Activated T-cell treated with anti-CD3 and anti-CD28 coated beads, Interleukin-2, amount 50 U/mL, for 4 hours (primary cell): Measurements from ENCODE around the gene PI4K2A. TPM values are rescaled to one million over a fixed set of nuclear protein-coding genes. Genes with fewer than 3 reads are reported as not detected.

Source experiments
- ATAC-seq, 2 donors: fragments of 200-7000 bp; cut with Tn5 transposase; one replicate each; pipeline ENCODE4 v1.10.0; 2021
- DNase-seq: peaks from one replicate; pipeline ENCODE4 v3.0.0-alpha.2; 2020
- H3K27me3 Mint-ChIP-seq: one replicate; pipeline ENCODE4 v1.8.0; 2021; ENCODE audit warnings: low read depth, mixed read lengths
- H3K36me3 Mint-ChIP-seq: one replicate; pipeline ENCODE4 v1.8.0; 2022; ENCODE audit warnings: mixed read lengths; ENCODE audit not compliant: insufficient read depth
- H3K4me1 Mint-ChIP-seq: one replicate; pipeline ENCODE4 v1.8.0; 2021; ENCODE audit warnings: low read depth, mixed read lengths
- H3K4me3 Mint-ChIP-seq: one replicate; pipeline ENCODE4 v1.8.0; 2021; ENCODE audit warnings: mild to moderate bottlenecking, moderate library complexity, mixed read lengths
- H3K9me3 Mint-ChIP-seq: one replicate; pipeline ENCODE4 v1.8.0; 2021; ENCODE audit warnings: mixed read lengths
- total RNA-seq, 3 donors: library from RNA; stranded (reverse); gene quantifications; one replicate each; pipeline ENCODE4 v1.2.1, GENCODE V29; 2021

Gene PI4K2A
- 10 to 100 TPM; 12.9 to 16.9 (median 15.7) TPM for total RNA-seq

DNA sequence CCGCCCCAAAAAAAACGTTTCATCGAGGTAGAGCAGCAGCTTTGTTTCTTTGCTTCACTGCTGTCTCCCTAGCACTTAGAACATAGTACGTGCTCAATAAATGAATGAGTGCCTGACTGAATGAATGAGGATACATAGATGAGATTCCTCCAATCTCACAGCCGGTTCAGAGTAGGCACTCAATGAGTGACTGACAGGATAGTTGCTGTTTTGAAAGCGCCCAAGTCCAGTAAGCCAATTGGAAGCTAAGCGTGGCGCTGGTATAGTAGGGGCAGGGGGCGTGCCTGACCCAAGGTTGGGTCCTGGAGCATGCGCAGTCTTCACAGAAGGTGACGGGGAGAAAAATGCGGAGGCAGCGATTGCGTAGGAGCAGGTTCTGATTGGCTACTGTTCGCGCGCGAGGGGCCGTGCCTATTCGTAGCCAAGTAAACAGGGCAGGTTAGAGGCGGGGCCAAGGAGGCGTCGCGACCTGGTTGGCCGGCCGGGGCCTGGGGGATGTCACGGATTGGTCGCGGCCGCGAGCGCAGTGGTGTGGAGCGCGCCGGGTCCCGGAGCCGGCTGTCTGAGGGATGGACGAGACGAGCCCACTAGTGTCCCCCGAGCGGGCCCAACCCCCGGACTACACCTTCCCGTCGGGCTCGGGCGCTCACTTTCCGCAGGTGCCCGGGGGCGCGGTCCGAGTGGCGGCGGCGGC lies at the start of gene PI4K2A:
TSS of gene PI4K2A (plus strand) at position 498 of the 694 bp plus-strand sequence. CDS start at position 570, 72 bp downstream.
- peaks cover 6% of the 10 kb centered on the region for H3K36me3 Mint-ChIP-seq
- no peaks in the 10 kb centered on the region for H3K9me3 Mint-ChIP-seq
- peak within 1 kb of the TSS; percentile 98 for H3K4me3 Mint-ChIP-seq
- DNase-seq (peak; percentile 98), ATAC-seq (peak; percentile 99)
- H3K27me3 Mint-ChIP-seq: no peaks in the 10 kb centered on the region
- peaks cover 20% of the 10 kb centered on the region for H3K4me1 Mint-ChIP-seq

DNA sequence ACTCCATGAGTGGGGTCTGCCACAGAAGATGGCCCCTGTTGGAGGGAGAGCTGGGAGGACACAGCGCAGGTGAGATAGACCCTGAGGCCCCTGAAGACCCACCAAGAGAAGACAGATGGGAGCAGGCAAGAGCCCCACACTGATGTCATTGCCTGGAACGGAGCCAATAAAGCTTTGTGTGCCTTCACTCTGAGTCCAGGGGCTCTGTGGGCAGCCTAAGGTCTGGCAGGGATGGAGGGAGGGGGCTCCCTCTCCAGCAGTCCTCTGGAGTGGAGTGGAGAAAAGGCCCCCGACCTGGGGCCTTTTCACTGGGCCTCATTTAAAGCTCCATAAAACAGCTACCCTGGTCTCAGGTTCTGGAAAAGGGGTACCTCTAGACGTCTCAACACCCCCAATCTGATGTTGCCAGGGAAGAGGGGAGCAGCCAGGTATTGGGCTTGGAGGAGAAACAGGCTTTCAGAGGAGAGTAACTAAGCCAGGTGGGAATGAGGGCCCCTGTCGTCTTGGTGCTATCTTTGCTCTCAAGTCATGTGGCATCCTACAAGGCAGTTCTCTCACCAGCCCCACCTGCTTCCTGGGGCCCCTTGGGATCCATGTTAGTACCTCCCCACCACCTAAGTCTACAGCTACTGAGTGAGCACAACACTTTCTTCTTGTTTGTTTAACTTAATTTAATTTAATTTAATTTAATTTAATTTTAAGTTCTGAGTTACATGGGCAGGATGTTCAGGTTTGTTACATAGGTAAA lies 49.5 kb upstream of the PI4K2A start:
- no peaks in the 10 kb centered on the region for H3K27me3 Mint-ChIP-seq
- ATAC-seq (no peak), DNase-seq (no peak)
- H3K36me3 Mint-ChIP-seq: no peaks in the 10 kb centered on the region
- peaks cover 2% of the 10 kb centered on the region for H3K4me1 Mint-ChIP-seq
- H3K9me3 Mint-ChIP-seq: no peaks in the 10 kb centered on the region
- H3K4me3 Mint-ChIP-seq: no peak overlapping the region

DNA sequence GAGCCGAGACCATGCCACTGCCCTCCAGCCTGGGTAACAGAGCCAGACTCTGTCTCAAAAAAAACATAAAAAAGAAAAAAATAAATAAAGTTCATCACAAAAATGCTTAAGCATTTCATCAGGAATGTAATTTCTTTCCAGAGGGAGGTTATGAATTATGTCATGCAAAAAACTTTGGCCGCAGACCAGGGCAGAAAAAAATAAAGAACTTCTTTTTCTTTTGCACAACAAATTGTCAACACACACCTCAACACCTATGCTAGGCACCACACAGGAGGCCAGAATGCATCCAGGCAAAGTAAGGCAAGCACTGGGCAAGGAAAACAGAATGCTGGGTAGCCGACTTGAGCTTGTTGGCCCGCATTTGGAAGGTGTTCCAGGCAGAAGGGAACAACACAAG lies 47.0 kb upstream of the PI4K2A start:
- H3K9me3 Mint-ChIP-seq: no peaks in the 10 kb centered on the region
- peaks cover 2% of the 10 kb centered on the region for H3K4me1 Mint-ChIP-seq
- H3K4me3 Mint-ChIP-seq: no peak overlapping the region
- no peak for DNase-seq
- no peak for ATAC-seq
- no peaks in the 10 kb centered on the region for H3K36me3 Mint-ChIP-seq
- no peaks in the 10 kb centered on the region for H3K27me3 Mint-ChIP-seq

DNA sequence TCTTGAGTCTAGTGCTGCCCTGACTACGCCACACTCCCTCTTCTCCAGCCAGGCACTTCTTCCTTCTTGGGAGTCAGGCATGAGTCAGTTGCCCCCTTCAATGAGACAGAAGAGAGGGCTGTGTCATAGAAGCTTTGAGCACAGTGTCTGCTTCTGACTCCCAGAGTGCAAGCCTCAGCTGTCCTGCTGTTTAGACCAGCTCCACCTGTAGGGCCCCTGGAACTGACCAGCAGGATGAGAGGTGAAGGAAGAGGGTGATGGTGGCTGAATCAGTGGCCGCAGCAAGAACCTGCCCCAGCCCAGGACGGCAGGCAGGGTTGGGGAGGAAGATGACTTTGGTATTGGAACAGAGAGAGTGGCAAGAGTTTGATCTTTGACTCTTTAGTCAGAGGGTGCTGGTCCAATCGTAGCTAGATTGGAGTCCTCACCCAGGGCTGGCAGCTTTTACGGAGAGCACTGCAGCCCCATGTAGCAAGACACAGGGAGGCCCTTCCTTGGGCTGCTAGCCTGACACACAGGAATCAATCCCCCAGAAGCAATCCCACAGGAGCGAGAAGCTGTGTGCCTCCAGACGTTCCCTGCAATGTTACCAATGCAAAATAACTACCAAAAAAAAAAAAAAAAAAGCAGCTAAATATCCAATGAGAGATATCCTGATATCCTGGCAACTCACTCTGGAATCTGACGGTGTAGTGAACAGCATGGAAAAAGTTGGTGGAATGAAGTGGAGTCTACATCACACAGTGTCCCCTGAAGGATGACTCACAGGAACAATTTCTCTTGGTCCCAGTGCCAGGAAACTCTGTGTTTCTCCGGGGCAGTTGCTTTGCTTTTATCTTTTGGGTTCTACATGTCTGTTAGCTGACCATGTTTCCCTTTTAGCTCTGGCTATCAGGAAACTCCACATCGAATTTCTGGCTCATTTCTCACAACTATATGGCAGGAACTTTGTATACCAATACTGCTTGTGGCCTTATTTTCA lies 44.1 kb upstream of the PI4K2A start:
- no peaks in the 10 kb centered on the region for H3K36me3 Mint-ChIP-seq
- H3K4me1 Mint-ChIP-seq: no peaks in the 10 kb centered on the region
- no peaks in the 10 kb centered on the region for H3K9me3 Mint-ChIP-seq
- DNase-seq (no peak), ATAC-seq (no peak)
- no peaks in the 10 kb centered on the region for H3K27me3 Mint-ChIP-seq
- no peak overlapping the region for H3K4me3 Mint-ChIP-seq

DNA sequence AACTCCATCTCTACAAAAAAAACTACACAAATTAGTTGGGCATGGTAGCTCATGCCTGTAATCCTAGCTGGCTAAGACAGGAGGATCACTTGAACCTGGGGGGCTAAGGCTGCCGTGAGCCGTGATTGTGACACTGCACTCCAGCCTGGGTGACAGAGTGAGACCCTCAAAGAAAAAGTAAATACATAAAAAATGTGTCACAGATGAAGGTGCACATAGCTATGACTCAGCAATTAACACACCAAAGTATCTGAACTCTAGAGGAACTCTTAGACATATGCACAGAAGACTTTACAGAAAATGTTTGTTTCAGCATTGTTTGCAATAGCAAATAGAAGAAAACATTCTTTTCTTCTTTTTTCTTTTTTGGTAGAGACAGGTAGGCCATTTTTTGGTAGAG lies 42.7 kb upstream of the PI4K2A start:
- ATAC-seq (no peak), DNase-seq (no peak)
- no peak overlapping the region for H3K4me3 Mint-ChIP-seq
- H3K36me3 Mint-ChIP-seq: no peaks in the 10 kb centered on the region
- no peaks in the 10 kb centered on the region for H3K27me3 Mint-ChIP-seq
- H3K4me1 Mint-ChIP-seq: no peaks in the 10 kb centered on the region
- no peaks in the 10 kb centered on the region for H3K9me3 Mint-ChIP-seq

DNA sequence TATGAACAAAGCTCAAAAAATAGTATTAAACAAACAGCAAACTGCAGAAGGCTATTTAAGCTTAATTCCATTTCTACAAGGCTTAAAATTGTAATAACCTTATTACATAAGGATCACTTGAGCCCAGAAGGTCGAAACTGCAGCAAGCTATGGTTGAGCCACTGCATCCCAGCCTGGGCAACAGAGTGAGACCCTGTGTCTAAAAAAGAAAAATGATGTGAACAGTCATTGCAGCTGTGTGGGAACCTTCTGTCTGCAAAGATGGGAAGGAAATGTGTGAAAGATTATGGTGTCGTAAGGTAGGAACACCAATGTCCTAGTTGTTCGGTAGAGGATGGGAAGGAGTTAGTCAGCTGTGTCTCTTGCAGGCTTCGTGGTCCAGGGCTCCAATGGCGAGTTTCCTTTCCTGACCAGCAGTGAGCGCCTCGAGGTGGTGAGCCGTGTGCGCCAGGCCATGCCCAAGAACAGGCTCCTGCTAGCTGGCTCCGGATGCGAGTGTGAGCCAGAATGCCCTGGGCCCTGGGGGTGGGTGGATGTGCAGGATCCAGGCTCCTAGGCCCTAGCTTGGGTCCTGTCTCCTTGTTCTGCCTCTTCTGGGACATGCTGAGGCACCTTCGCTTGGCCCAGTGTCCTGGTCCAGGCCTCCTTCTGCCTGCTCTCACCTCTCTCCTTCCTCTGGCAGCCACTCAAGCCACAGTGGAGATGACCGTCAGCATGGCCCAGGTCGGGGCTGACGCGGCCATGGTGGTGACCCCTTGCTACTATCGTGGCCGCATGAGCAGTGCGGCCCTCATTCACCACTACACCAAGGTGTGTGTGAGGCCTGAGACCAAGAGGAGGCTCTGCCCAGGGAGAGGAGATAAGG lies 41.8 kb upstream of the PI4K2A start:
- Mint-ChIP-seq H3K36me3 (no peaks in the 10 kb centered on the region), H3K4me1 (no peaks in the 10 kb centered on the region), H3K9me3 (no peaks in the 10 kb centered on the region), H3K27me3 (no peaks in the 10 kb centered on the region), H3K4me3 (no peak overlapping the region)
- DNase-seq (no peak), ATAC-seq (no peak)

DNA sequence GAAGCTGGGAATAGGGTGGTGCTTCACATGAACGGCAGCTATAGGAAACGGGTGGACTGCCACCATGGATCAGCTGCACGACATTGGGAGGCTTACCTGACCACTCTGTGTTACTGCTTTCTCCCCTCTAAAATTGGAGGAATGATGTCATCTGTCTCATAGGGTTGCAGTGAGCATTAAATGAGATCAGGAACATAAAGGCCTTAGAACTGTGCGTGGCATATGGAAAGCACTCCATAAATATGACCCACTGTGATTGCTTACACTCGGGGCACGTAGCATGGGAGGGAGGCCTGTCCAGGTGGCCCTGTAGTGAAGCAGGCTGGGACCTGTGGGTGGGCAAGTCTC lies 41.2 kb upstream of the PI4K2A start:
- H3K36me3 Mint-ChIP-seq: no peaks in the 10 kb centered on the region

DNA sequence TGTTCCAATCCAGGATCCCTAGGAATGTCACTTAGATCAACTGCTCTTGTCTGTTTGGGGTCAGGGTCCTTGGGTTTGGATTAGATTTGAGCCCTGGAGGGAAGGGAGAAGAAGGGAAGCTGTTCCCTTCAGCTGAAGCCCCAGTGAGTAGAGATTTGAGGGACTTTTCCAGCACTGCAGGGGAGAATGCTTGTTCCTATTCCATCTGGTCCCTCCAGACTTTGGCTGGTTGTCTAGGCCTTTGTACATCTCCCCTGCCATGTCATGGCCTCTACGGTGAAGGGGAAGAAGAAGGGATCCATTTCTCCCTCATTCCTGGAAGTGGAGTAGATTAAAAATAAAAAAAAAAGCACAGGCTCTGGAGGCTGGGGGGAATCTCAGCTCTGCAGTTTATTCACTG lies 39.9 kb upstream of the PI4K2A start:
- Mint-ChIP-seq H3K4me3 (no peak overlapping the region), H3K36me3 (no peaks in the 10 kb centered on the region), H3K27me3 (no peaks in the 10 kb centered on the region), H3K9me3 (no peaks in the 10 kb centered on the region), H3K4me1 (no peaks in the 10 kb centered on the region)
- ATAC-seq (no peak), DNase-seq (no peak)

More for the DNA sequence above, 41.2 kb upstream of the PI4K2A start:
- Mint-ChIP-seq H3K4me3 (no peak overlapping the region), H3K27me3 (no peaks in the 10 kb centered on the region), H3K9me3 (no peaks in the 10 kb centered on the region), H3K4me1 (no peaks in the 10 kb centered on the region)
- ATAC-seq (no peak), DNase-seq (no peak)

DNA sequence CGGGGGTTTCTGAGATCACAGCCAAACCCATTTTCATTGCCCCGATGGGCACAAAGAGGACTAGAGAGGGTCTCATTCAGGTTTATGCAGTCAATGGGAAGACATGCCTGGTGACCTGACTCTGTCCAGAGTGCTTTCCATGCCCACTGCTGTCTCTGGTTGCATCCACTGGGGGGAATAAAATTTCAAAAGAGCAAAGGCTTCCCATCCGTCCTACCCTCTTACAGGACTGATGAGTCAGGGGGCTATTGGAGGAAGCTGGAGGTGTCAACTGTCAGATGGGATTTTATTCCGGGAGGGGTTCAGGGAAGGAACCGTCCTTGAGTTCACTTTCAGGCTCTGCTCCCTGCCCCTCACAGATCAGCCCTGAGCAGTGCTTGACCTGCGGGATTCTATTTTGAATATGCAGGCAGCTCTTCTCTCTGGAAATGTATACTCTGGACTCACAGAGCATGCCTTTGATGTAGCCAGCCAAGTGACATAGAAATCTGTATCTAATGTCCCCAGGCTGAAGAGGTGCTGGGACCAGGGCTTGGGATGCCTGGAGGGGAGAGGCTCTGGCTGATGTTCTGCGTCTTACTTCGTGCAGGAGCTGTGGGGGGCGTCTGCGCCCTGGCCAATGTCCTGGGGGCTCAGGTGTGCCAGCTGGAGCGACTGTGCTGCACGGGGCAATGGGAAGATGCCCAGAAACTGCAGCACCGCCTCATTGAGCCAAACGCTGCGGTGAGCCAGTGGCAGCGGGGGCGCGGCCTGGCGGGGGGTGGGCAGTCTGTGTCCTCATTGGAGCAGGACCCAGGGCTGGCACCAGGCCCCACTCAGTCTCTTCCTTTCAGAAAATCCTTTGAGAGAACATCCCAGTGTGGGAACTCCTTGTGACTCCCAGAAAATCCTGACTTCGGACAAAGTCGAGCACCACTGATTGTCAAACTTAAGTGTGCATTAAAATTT lies 38.9 kb upstream of the PI4K2A start:
- no peaks in the 10 kb centered on the region for H3K27me3 Mint-ChIP-seq
- no peak overlapping the region for H3K4me3 Mint-ChIP-seq
- ATAC-seq: no peak

DNA sequence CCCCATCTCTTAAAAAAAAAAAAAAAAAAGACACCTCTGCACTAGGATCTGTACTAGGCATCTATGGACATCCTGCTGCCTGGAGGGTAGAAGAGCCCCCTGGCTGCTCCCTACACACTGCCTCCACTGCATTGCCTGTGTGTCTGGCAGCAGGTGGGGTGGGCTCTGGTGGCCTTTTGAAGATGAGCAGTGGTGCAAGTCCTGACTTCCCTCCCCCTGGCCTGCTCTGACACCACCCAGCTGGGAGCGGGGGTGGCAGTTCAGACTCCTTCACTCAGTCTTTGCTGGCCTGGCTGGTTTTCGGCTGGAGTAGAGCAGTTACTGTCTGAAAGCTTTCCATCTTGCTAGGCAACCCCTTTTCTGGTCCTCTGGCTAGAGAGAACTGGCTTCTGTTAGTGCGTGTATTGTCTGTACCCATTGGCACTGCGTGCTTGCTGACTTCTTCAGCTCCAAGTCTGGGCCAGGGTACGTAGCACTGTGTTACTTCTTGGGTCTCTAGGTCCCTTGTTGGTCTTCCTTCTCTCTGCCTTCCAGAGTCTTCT lies 33.3 kb upstream of the PI4K2A start:
- no peaks in the 10 kb centered on the region for H3K36me3 Mint-ChIP-seq
- no peaks in the 10 kb centered on the region for H3K4me1 Mint-ChIP-seq
- H3K27me3 Mint-ChIP-seq: no peaks in the 10 kb centered on the region
- no peak for ATAC-seq
- H3K4me3 Mint-ChIP-seq: no peak overlapping the region
- no peaks in the 10 kb centered on the region for H3K9me3 Mint-ChIP-seq
- no peak for DNase-seq

More for the DNA sequence above, 38.9 kb upstream of the PI4K2A start:
- H3K9me3 Mint-ChIP-seq: no peaks in the 10 kb centered on the region
- H3K36me3 Mint-ChIP-seq: no peaks in the 10 kb centered on the region
- no peak for DNase-seq
- H3K4me1 Mint-ChIP-seq: no peaks in the 10 kb centered on the region

DNA sequence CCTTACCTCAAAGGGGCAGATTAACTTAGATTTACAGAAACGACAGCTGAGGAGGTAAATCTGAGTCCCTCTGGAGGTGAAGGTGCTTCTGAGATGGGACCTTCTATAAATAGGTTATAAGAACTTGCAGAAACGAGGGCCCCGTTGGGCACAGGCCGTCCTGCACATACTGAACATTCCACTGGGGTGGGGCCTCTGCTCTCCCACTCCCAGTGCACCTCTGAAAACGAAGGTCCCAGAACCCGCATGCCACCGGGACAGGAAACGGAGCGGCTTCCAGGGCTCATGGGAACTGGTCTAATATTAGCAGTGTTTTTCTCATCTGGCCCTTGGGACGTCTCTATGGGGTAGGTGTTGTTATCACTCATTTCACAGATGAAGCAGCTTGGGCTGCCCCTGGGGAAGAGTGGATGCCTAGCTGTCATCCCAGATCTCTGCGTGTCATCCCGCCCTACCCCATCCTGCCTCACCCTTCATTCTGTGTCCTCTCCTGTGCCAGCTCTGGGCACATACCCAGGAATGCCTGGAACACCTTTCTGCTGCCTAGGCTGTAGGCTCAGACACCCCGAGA lies 31.4 kb upstream of the PI4K2A start:
- no peak for DNase-seq
- Mint-ChIP-seq H3K4me3 (no peak overlapping the region), H3K4me1 (no peaks in the 10 kb centered on the region), H3K36me3 (no peaks in the 10 kb centered on the region), H3K9me3 (no peaks in the 10 kb centered on the region), H3K27me3 (no peaks in the 10 kb centered on the region)
- ATAC-seq: no peak

DNA sequence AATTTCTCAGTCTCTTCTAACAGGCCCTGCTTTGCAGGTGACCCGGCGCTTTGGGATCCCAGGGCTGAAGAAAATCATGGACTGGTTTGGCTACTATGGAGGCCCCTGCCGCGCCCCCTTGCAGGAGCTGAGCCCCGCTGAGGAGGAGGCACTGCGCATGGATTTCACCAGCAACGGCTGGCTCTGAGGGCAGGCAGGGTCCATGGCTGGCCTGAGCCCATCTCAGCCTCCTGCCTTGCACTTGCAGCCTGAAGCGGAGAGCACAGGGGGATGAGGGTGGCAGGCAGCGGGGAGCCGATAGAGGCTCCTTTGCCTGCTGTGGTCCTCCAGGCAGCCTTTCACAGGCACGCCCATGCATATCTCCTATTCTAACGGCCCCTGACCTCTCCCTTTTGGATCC lies 29.0 kb upstream of the PI4K2A start:
- Mint-ChIP-seq H3K27me3 (no peaks in the 10 kb centered on the region), H3K36me3 (no peaks in the 10 kb centered on the region), H3K9me3 (no peaks in the 10 kb centered on the region), H3K4me1 (no peaks in the 10 kb centered on the region), H3K4me3 (no peak overlapping the region)
- DNase-seq (no peak), ATAC-seq (no peak)
